Hepatocyte (in vitro differentiated cells): Measurements from ENCODE around the gene WNK2. TPM values are rescaled to one million over a fixed set of nuclear protein-coding genes. Genes with fewer than 3 reads are reported as not detected.
"Not testable (repeated sequence)": the region's sequence is repeated elsewhere in the genome, so short reads cannot be mapped to it uniquely, and the experiment has no call there.

Experiments
- DNase-seq: peaks from one replicate; pipeline ENCODE4 v3.0.0-alpha.2; 2016; ENCODE audit warnings: low spot score
- H2AFZ ChIP-seq: fragments of 200-600 bp; sonication (generic); 2 replicates; pipeline ENCODE4 v1.6.0; 2016; ENCODE audit warnings: antibody characterized with exemption, mild to moderate bottlenecking
- H3K27ac ChIP-seq: fragments of 200-600 bp; sonication (generic); 2 replicates; pipeline ENCODE4 v1.5.1; 2016; ENCODE audit warnings: mild to moderate bottlenecking
- H3K27me3 ChIP-seq: fragments of 200-600 bp; sonication (generic); 2 replicates; pipeline ENCODE4 v1.6.1; 2016
- H3K36me3 ChIP-seq: fragments of 200-600 bp; sonication (generic); replicated peaks from 2 replicates; pipeline ENCODE4 v1.5.1; 2016; ENCODE audit warnings: low read depth; ENCODE audit not compliant: insufficient read depth
- H3K4me1 ChIP-seq: fragments of 200-600 bp; sonication (generic); 2 replicates; pipeline ENCODE4 v1.5.1; 2016; ENCODE audit warnings: mild to moderate bottlenecking, moderate library complexity; ENCODE audit not compliant: insufficient read depth
- H3K4me2 ChIP-seq: fragments of 200-600 bp; sonication (generic); 2 replicates; pipeline ENCODE4 v1.6.0; 2016
- H3K4me3 ChIP-seq: fragments of 200-600 bp; sonication (generic); 2 replicates; pipeline ENCODE4 v1.5.1; 2016; ENCODE audit warnings: mild to moderate bottlenecking
- H3K79me2 ChIP-seq: fragments of 200-600 bp; sonication (generic); 2 replicates; pipeline ENCODE4 v1.6.0; 2017; ENCODE audit warnings: mild to moderate bottlenecking
- H3K9me2 ChIP-seq: fragments of 200-600 bp; sonication (generic); replicated peaks from 2 replicates; pipeline ENCODE4 v1.6.0; 2017; ENCODE audit warnings: mild to moderate bottlenecking; ENCODE audit not compliant: insufficient read depth
- H3K9me3 ChIP-seq: fragments of 200-600 bp; sonication (generic); 2 replicates; pipeline ENCODE4 v1.5.1; 2016; ENCODE audit warnings: low read depth, mild to moderate bottlenecking
- H4K20me1 ChIP-seq: fragments of 200-600 bp; sonication (generic); 2 replicates; pipeline ENCODE4 v1.6.0; 2016; ENCODE audit warnings: mild to moderate bottlenecking; ENCODE audit not compliant: insufficient read depth, poor library complexity, severe bottlenecking
- CTCF ChIP-seq: fragments of 200-600 bp; sonication (generic); IDR thresholded peaks from 2 replicates; pipeline ENCODE4 v1.5.1; 2016; ENCODE audit warnings: antibody characterized with exemption, mild to moderate bottlenecking; ENCODE audit not compliant: poor library complexity
- EZH2 ChIP-seq: fragments of 200-600 bp; sonication (generic); IDR thresholded peaks from 2 replicates; pipeline ENCODE4 v1.6.1; 2016; ENCODE audit warnings: antibody characterized with exemption, mild to moderate bottlenecking, borderline replicate concordance
- EZH2phosphoT487 ChIP-seq: fragments of 200-600 bp; sonication (generic); IDR thresholded peaks from one replicate; pipeline ENCODE4 v1.6.1; 2018; ENCODE audit warnings: antibody characterized with exemption, mild to moderate bottlenecking, low read depth, moderate library complexity; ENCODE audit not compliant: unreplicated experiment, severe bottlenecking
- WGBS: methylation state at CpG from one replicate; pipeline ENCODE4 v1.1.6; 2016; ENCODE audit warnings: low lambda C conversion rate; ENCODE audit errors: missing lambda C conversion rate; 5-methylcytosine and 5-hydroxymethylcytosine counted together
- polyA plus RNA-seq: library from polyadenylated mRNA; unstranded; fragments of >200 nt; fragmentation: Nextera tagmentation; extraction: Ambion mirVana; gene quantifications from 2 replicates; pipeline ENCODE4 v1.2.1, GENCODE V29; 2016
- total RNA-seq: library from RNA; depleted of rRNA; stranded (reverse); fragments of >200 nt; gene quantifications from 2 replicates; pipeline ENCODE4 v1.2.3, GENCODE V29; 2014

The WNK2 gene
- total and polyA plus RNA-seq, 2 experiments from 2014 or later, result 8.9 to 13.5 TPM

GRCh38 chr9:93332317-93332716 is 148.4 kb downstream of the WNK2 start:
- Histone ChIP-seq H3K79me2 (no peaks in the 10 kb centered on the region), H3K4me2 (no peak overlapping the region), H3K27me3 (no peaks in the 10 kb centered on the region), H3K9me3 (no peaks in the 10 kb centered on the region), H3K4me1 (no peaks in the 10 kb centered on the region), H3K9me2 (no peaks in the 10 kb centered on the region), H4K20me1 (no peaks in the 10 kb centered on the region), H2AFZ (no peak overlapping the region), H3K4me3 (no peak overlapping the region), H3K27ac (no peak overlapping the region), H3K36me3 (no peaks in the 10 kb centered on the region)
- no peak for TF ChIP-seq CTCF
- TF ChIP-seq EZH2, result no peak
- no peak for TF ChIP-seq EZH2phosphoT487
- 84% methylated on average over 4 of the region's 4 CpGs for WGBS
- DNase-seq, result no peak

DNA sequence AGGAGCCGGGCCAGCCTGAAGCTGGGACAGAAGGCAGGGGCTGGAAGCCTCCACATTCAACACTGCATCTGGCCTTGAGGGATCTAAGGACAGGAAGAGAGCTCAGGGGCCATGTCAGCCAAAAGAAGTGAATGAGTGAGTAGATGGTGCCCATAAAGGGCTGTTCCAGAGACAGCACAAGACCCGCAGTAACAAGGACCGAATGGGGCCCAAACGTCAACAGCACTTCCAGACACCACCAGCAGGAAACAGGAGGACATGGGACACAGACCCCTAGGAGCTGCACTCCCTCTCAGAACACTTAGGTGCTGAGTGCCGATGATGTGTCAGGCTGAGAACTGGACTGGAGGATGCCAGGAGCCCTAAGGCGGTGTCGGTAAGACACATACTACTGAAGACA is 152.8 kb downstream of the WNK2 start:
- TF ChIP-seq CTCF, result no peak
- Histone ChIP-seq H3K27ac (no peak overlapping the region), H4K20me1 (no peaks in the 10 kb centered on the region), H3K27me3 (no peaks in the 10 kb centered on the region), H3K4me1 (no peaks in the 10 kb centered on the region), H3K36me3 (no peaks in the 10 kb centered on the region), H3K9me3 (no peaks in the 10 kb centered on the region), H3K79me2 (no peaks in the 10 kb centered on the region), H2AFZ (no peak overlapping the region), H3K9me2 (no peaks in the 10 kb centered on the region), H3K4me2 (no peak overlapping the region), H3K4me3 (no peak overlapping the region)
- WGBS, result 81% methylated on average over 7 of the region's 7 CpGs
- no peak for DNase-seq

- H3K79me2 ChIP-seq, H3K9me2 ChIP-seq, H4K20me1 ChIP-seq, H3K4me2 ChIP-seq, H3K9me3 ChIP-seq, H3K27me3 ChIP-seq, H3K4me1 ChIP-seq, DNase-seq, H3K27ac ChIP-seq, H3K4me3 ChIP-seq, H3K36me3 ChIP-seq, H2AFZ ChIP-seq: not testable (repeated sequence)
- 68% methylated on average over 1 of the region's 1 CpG for WGBS
Measured at GRCh38 chr9:93338196-93338595, 154.3 kb downstream of the WNK2 start.

DNA sequence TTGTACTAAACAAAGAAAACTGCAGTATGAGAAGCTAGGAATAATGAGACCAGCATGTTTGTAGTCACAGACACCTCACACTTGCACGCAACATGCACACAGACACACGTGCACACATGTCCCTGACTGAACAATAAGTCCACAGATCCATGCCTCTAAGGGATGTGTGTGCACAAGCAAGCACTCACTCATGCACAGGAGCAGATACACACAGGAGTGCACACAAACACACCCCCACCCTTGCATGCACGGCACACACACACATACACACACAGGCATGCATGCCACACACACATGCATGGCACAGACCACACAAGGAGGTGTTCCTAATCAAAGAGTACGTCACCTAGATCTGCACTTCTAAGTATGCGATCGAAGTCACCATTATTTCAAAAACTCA is 156.2 kb downstream of the WNK2 start:
- no peaks in the 10 kb centered on the region for H3K9me3 ChIP-seq
- peaks cover 14% of the 10 kb centered on the region for H3K27me3 ChIP-seq
- no peaks in the 10 kb centered on the region for H3K9me2 ChIP-seq
- H3K4me1 ChIP-seq, result no peaks in the 10 kb centered on the region
- H3K27ac ChIP-seq, result no peak overlapping the region
- no peaks in the 10 kb centered on the region for H4K20me1 ChIP-seq
- no peaks in the 10 kb centered on the region for H3K36me3 ChIP-seq
- H2AFZ ChIP-seq, result no peak overlapping the region
- WGBS, result 96% methylated on average over 6 of the region's 6 CpGs
- no peak overlapping the region for H3K4me2 ChIP-seq
- no peak overlapping the region for H3K4me3 ChIP-seq
- DNase-seq, result no peak
- H3K79me2 ChIP-seq, result no peaks in the 10 kb centered on the region
- TF ChIP-seq EZH2phosphoT487, result no peak
- TF ChIP-seq EZH2, result no peak
- no peak for TF ChIP-seq CTCF

GRCh38 chr9:93341820-93342219 is 157.9 kb downstream of the WNK2 start:
- H2AFZ ChIP-seq, DNase-seq: not testable (repeated sequence)

GRCh38 chr9:93342428-93342827 is 158.5 kb downstream of the WNK2 start:
- not testable (repeated sequence) for H3K4me2 ChIP-seq, H3K4me1 ChIP-seq, H3K27ac ChIP-seq, H4K20me1 ChIP-seq, H3K9me3 ChIP-seq, DNase-seq, H3K36me3 ChIP-seq, H3K79me2 ChIP-seq, H3K4me3 ChIP-seq, H3K9me2 ChIP-seq, H2AFZ ChIP-seq
- 83% methylated on average over 11 of the region's 11 CpGs for WGBS
- H3K27me3 ChIP-seq, result peaks cover 37% of the 10 kb centered on the region

More at GRCh38 chr9:93341820-93342219, 157.9 kb downstream of the WNK2 start:
- not testable (repeated sequence) for H3K79me2 ChIP-seq, H3K4me3 ChIP-seq, H3K9me2 ChIP-seq, H3K4me2 ChIP-seq, H3K9me3 ChIP-seq, H3K4me1 ChIP-seq, H4K20me1 ChIP-seq, H3K27ac ChIP-seq, H3K36me3 ChIP-seq
- peaks cover 31% of the 10 kb centered on the region for H3K27me3 ChIP-seq
- WGBS, result 87% methylated on average over 5 of the region's 5 CpGs
